Measurements from ENCODE around the gene CABCOCO1. TPM values are rescaled to one million over a fixed set of nuclear protein-coding genes. Genes with fewer than 3 reads are reported as not detected.

CABCOCO1 gene
- total RNA-seq, 1 experiment from 2014 or later = not detected

DNA sequence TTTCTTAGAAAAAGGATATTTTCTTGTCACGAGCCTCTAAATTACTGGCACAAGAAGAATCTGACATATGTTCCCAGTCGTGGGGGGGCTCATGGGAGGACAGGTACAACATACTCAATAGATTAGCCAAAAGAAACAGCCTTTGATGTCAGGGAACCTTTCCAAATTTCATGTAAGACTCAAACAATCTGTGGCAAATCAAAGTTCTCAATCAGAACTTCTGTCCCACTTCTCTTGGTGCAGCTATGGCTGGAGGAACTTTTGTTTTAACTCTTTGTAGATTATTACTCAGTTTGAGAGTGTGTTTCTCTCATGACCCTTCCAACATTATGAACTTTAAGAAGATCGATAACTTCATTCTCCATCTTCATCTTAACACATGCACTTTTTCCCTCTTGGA, 124.4 kb downstream of the CABCOCO1 start:
- Histone ChIP-seq H3K27ac (ENCODE audit: low read depth, low read length) (peak overlapping the region; percentile 55; the same call in 1 of the 2 replicates), H3K9ac (ENCODE audit: low read length) (peak overlapping the region; percentile 41), H3K79me2 (ENCODE audit: insufficient read depth, low read length) (no peaks in the 10 kb centered on the region), H4K20me1 (ENCODE audit: insufficient read depth) (no peaks in the 10 kb centered on the region), H3K4me3 (replicated peaks in 1 of 2; ENCODE audit: low read depth in 1 of 2, low read length in 2 of 2) (peak overlapping the region in 1 of 2 experiments; percentile 44; a peak in 2 of 4 replicates), H3K36me3 (ENCODE audit: control insufficient read depth in 1 of 2, insufficient read depth in 2 of 2, low read length in 2 of 2) (no peaks in the 10 kb centered on the region), H3K9me3 (ENCODE audit: control insufficient read depth in 1 of 2, insufficient read depth in 1 of 2, low read depth in 1 of 2, low read length in 2 of 2) (no peaks in the 10 kb centered on the region), H3K4me1 (ENCODE audit: control insufficient read depth in 1 of 2, insufficient read depth in 2 of 2, low read length in 2 of 2) (peaks cover 14 to 26% of the 10 kb centered on the region in 2 experiments), H3K27me3 (ENCODE audit: insufficient read depth, low read length) (no peaks in the 10 kb centered on the region), H2AFZ (ENCODE audit: low read depth, low read length, poor library complexity, severe bottlenecking) (peak overlapping the region; percentile 98), H3K9me2 (ENCODE audit: insufficient read depth) (no peaks in the 10 kb centered on the region), H3K4me2 (ENCODE audit: low read length) (peak overlapping the region; percentile 75)
- ChIA-PET RAD21 (ENCODE audit: low non-redundant PET in 1 of 2, low total read pairs in 2 of 2, uncharacterized antibody in 2 of 2, unreplicated experiment in 2 of 2) (no interaction called here), POLR2A (no interaction called here), CTCF (no interaction called here)
- intact Hi-C loops (cut with micrococcal nuclease) = no loop called here
- no TSS peak for BruUV-seq (replicated peaks)
- ATAC-seq (peak; percentile 15; the same call in 1 of the 2 replicates), DNase-seq (ENCODE audit: low read depth, low spot score) (no peak)
- TF ChIP-seq FOSL1 (IDR thresholded peaks at IDR 0.05; ENCODE audit: low read depth) = no peak
- no peak for TF ChIP-seq ELF1 (IDR thresholded peaks at IDR 0.05; ENCODE audit: borderline replicate concordance, low read depth)
- TF ChIP-seq, protein P1, sequence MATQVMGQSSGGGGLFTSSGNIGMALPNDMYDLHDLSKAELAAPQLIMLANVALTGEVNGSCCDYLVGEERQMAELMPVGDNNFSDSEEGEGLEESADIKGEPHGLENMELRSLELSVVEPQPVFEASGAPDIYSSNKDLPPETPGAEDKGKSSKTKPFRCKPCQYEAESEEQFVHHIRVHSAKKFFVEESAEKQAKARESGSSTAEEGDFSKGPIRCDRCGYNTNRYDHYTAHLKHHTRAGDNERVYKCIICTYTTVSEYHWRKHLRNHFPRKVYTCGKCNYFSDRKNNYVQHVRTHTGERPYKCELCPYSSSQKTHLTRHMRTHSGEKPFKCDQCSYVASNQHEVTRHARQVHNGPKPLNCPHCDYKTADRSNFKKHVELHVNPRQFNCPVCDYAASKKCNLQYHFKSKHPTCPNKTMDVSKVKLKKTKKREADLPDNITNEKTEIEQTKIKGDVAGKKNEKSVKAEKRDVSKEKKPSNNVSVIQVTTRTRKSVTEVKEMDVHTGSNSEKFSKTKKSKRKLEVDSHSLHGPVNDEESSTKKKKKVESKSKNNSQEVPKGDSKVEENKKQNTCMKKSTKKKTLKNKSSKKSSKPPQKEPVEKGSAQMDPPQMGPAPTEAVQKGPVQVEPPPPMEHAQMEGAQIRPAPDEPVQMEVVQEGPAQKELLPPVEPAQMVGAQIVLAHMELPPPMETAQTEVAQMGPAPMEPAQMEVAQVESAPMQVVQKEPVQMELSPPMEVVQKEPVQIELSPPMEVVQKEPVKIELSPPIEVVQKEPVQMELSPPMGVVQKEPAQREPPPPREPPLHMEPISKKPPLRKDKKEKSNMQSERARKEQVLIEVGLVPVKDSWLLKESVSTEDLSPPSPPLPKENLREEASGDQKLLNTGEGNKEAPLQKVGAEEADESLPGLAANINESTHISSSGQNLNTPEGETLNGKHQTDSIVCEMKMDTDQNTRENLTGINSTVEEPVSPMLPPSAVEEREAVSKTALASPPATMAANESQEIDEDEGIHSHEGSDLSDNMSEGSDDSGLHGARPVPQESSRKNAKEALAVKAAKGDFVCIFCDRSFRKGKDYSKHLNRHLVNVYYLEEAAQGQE (IDR thresholded peaks at IDR 0.05; ENCODE audit: low read depth) = no peak
- no peak for TF ChIP-seq ZNF274 (IDR thresholded peaks at IDR 0.05; ENCODE audit: low read depth, low read length)
- TF ChIP-seq CEBPB (IDR thresholded peaks at IDR 0.05; ENCODE audit: low read depth) = no peak

DNA sequence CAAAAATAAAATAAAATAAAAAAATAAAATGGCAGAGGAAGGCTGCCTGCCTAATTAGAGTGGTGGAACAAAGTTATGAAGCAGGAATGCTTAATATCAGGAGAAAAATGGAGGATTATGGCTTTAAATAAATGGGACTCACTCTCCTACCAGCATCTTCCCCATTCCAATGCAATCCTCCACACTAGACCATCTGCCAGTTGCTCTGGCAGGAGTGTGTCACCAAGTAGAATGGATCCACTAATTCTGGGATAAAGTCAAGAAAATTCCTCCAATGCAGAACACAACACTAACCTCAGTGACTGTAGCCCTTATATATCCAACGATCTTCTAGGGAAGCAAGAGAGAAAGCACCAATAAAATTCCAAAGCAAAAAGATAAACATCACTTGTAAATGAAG, 126.3 kb downstream of the CABCOCO1 start:
- no peaks in the 10 kb centered on the region for H3K36me3 ChIP-seq (ENCODE audit: control insufficient read depth in 1 of 2, insufficient read depth in 2 of 2, low read length in 2 of 2)
- peak overlapping the region; percentile 21 for H2AFZ ChIP-seq (ENCODE audit: low read depth, low read length, poor library complexity, severe bottlenecking)
- no peak overlapping the region for H3K9ac ChIP-seq (ENCODE audit: low read length)
- CTCF ChIA-PET = no interaction called here
- H4K20me1 ChIP-seq (ENCODE audit: insufficient read depth) = no peaks in the 10 kb centered on the region
- no peak for TF ChIP-seq TCF7L2 (IDR thresholded peaks at IDR 0.05; ENCODE audit: borderline replicate concordance, extremely low read depth, insufficient read depth, insufficient read length)
- H3K9me3 ChIP-seq (ENCODE audit: control insufficient read depth in 1 of 2, insufficient read depth in 1 of 2, low read depth in 1 of 2, low read length in 2 of 2) = no peaks in the 10 kb centered on the region
- POLR2A ChIA-PET = no interaction called here
- RAD21 ChIA-PET (ENCODE audit: low non-redundant PET in 1 of 2, low total read pairs in 2 of 2, uncharacterized antibody in 2 of 2, unreplicated experiment in 2 of 2) = no interaction called here
- intact Hi-C loops (cut with micrococcal nuclease) = no loop called here
- ATAC-seq = no peak
- H3K79me2 ChIP-seq (ENCODE audit: insufficient read depth, low read length) = no peaks in the 10 kb centered on the region
- no peak for DNase-seq (ENCODE audit: low read depth, low spot score)
- no TSS peak for BruUV-seq (replicated peaks)
- no peak overlapping the region for H3K27ac ChIP-seq (ENCODE audit: low read depth, low read length)
- H3K4me3 ChIP-seq (replicated peaks in 1 of 2; ENCODE audit: low read depth in 1 of 2, low read length in 2 of 2) = no peak overlapping the region
- no peak overlapping the region for H3K4me2 ChIP-seq (ENCODE audit: low read length)
- H3K27me3 ChIP-seq (ENCODE audit: insufficient read depth, low read length) = no peaks in the 10 kb centered on the region
- peaks cover 10 to 21% of the 10 kb centered on the region in 2 experiments; a peak in 3 of 4 replicates for H3K4me1 ChIP-seq (ENCODE audit: control insufficient read depth in 1 of 2, insufficient read depth in 2 of 2, low read length in 2 of 2)
- no peaks in the 10 kb centered on the region for H3K9me2 ChIP-seq (ENCODE audit: insufficient read depth)

Measured in HCT116 (cell line).